HuH-7 (cell line): Measurements from ENCODE around the gene RALB.
"Not testable (repeated sequence)": the region's sequence is repeated elsewhere in the genome, so short reads cannot be mapped to it uniquely, and the experiment has no call there.

ENCODE experiments used
- DNase-seq: peaks from one replicate; pipeline ENCODE4 v3.0.0; 2011; ENCODE audit warnings: low spot score

The RALB gene

GRCh38 chr2:120293096-120294007 lies 40.7 kb downstream of the RALB start:
- no peak for DNase-seq

GRCh38 chr2:120294008-120294340 lies 41.3 kb downstream of the RALB start:
- no peak for DNase-seq

GRCh38 chr2:120298173-120298835 lies 45.7 kb downstream of the RALB start:
- no peak for DNase-seq

- DNase-seq, result no peak
Observed at GRCh38 chr2:120299004-120299403, 46.4 kb downstream of the RALB start.

GRCh38 chr2:120299561-120299960 lies 46.9 kb downstream of the RALB start:
- no peak for DNase-seq

- no peak for DNase-seq
Observed at GRCh38 chr2:120300385-120300784, 47.7 kb downstream of the RALB start.

GRCh38 chr2:120301284-120301683 lies 48.6 kb downstream of the RALB start:
- DNase-seq, result no peak

- DNase-seq, result no peak
Observed at GRCh38 chr2:120302301-120302700, 49.6 kb downstream of the RALB start.

GRCh38 chr2:120303177-120303576 lies 50.5 kb downstream of the RALB start:
- DNase-seq, result no peak

GRCh38 chr2:120305296-120305695 lies 52.6 kb downstream of the RALB start:
- peak; percentile 80 for DNase-seq

GRCh38 chr2:120305937-120306490 lies 53.4 kb downstream of the RALB start:
- DNase-seq, result no peak

GRCh38 chr2:120307482-120307881 lies 54.8 kb downstream of the RALB start:
- DNase-seq, result no peak

- no peak for DNase-seq
Observed at GRCh38 chr2:120308038-120308910, 55.6 kb downstream of the RALB start.

GRCh38 chr2:120310136-120310535 lies 57.5 kb downstream of the RALB start:
- DNase-seq, result no peak

- DNase-seq, result not testable (repeated sequence)
Observed at GRCh38 chr2:120310841-120311240, 58.2 kb downstream of the RALB start.

GRCh38 chr2:120312076-120312475 lies 59.4 kb downstream of the RALB start:
- no peak for DNase-seq

- peak; percentile 68 for DNase-seq
Observed at GRCh38 chr2:120312860-120313694, 60.4 kb downstream of the RALB start.

GRCh38 chr2:120313695-120314615 lies 61.3 kb downstream of the RALB start:
- DNase-seq, result peak; percentile 28

- DNase-seq, result no peak
Observed at GRCh38 chr2:120314690-120315366, 62.2 kb downstream of the RALB start.
